Astrocyte (in vitro differentiated cells and primary cell): ENCODE measurements around the gene DCDC1. TPM values are rescaled to one million over a fixed set of nuclear protein-coding genes. Genes with fewer than 3 reads are reported as not detected.

ENCODE experiments used
- DNase-seq: peaks from one replicate; pipeline ENCODE4 v3.0.0-alpha.2; 2010; ENCODE audit warnings: low read depth
- FAIRE-seq: peaks from 2 replicates; lab custom pipeline; 2011; peaks lifted over from hg19 to GRCh38; lab: Jason Lieb, UNC
- H2AFZ ChIP-seq: 2 replicates; pipeline ENCODE4 v1.6.0; 2012; ENCODE audit warnings: low read depth, low read length, inconsistent platforms
- H3K27ac ChIP-seq: 2 replicates; pipeline ENCODE4 v1.5.1; 2011; ENCODE audit warnings: low read depth, low read length, inconsistent platforms
- H3K27me3 ChIP-seq: 2 replicates; pipeline ENCODE4 v1.6.0; 2011; ENCODE audit warnings: low read length, inconsistent platforms; ENCODE audit not compliant: insufficient read depth
- H3K36me3 ChIP-seq: 2 replicates; pipeline ENCODE4 v1.5.1; 2011; ENCODE audit warnings: low read length, inconsistent platforms; ENCODE audit not compliant: insufficient read depth
- H3K4me1 ChIP-seq: 2 replicates; pipeline ENCODE4 v1.5.1; 2011; ENCODE audit warnings: low read length, inconsistent platforms; ENCODE audit not compliant: insufficient read depth
- H3K4me2 ChIP-seq: 2 replicates; pipeline ENCODE4 v1.6.0; 2012; ENCODE audit warnings: low read length, inconsistent platforms
- H3K4me3 ChIP-seq: 2 replicates; pipeline ENCODE4 v1.5.1; 2011; ENCODE audit warnings: low read depth, mild to moderate bottlenecking, low read length, inconsistent platforms; ENCODE audit not compliant: insufficient read depth
- H3K79me2 ChIP-seq: 2 replicates; pipeline ENCODE4 v1.6.0; 2012; ENCODE audit warnings: mild to moderate bottlenecking, low read length, inconsistent platforms; ENCODE audit not compliant: insufficient read depth
- H3K9ac ChIP-seq: 2 replicates; pipeline ENCODE4 v1.6.0; 2012; ENCODE audit warnings: mild to moderate bottlenecking, low read length, inconsistent platforms
- H3K9me3 ChIP-seq: 2 replicates; pipeline ENCODE4 v1.5.1; 2012; ENCODE audit warnings: low read depth, mild to moderate bottlenecking, low read length, inconsistent platforms; ENCODE audit not compliant: insufficient read depth
- H4K20me1 ChIP-seq: 2 replicates; pipeline ENCODE4 v1.6.0; 2012; ENCODE audit warnings: low read length, inconsistent platforms; ENCODE audit not compliant: insufficient read depth
- H3K27ac Mint-ChIP-seq: one replicate; pipeline ENCODE4 v1.8.0; 2021; ENCODE audit warnings: mild to moderate bottlenecking, mixed read lengths; ENCODE audit not compliant: unreplicated experiment
- H3K27me3 Mint-ChIP-seq: one replicate; pipeline ENCODE4 v1.8.0; 2021; ENCODE audit warnings: low read depth, mixed read lengths; ENCODE audit not compliant: unreplicated experiment
- H3K36me3 Mint-ChIP-seq: one replicate; pipeline ENCODE4 v1.8.0; 2021; ENCODE audit warnings: low read depth, mixed read lengths; ENCODE audit not compliant: unreplicated experiment
- H3K4me1 Mint-ChIP-seq: one replicate; pipeline ENCODE4 v1.8.0; 2021; ENCODE audit warnings: low read depth, mixed read lengths; ENCODE audit not compliant: unreplicated experiment
- H3K4me3 Mint-ChIP-seq: one replicate; pipeline ENCODE4 v1.8.0; 2021; ENCODE audit warnings: mild to moderate bottlenecking, moderate library complexity, mixed read lengths; ENCODE audit not compliant: unreplicated experiment
- H3K9me3 Mint-ChIP-seq: one replicate; pipeline ENCODE4 v1.8.0; 2021; ENCODE audit warnings: mild to moderate bottlenecking, mixed read lengths; ENCODE audit not compliant: unreplicated experiment
- EZH2 ChIP-seq: IDR thresholded peaks from 2 replicates; pipeline ENCODE4 v1.6.1; 2012; ENCODE audit warnings: mild to moderate bottlenecking, low read length, inconsistent platforms; ENCODE audit not compliant: insufficient read depth
- total RNA-seq: library from RNA; stranded (reverse); gene quantifications from 2 replicates; pipeline ENCODE4 v1.2.1, GENCODE V29; 2021
- TF ChIP-seq, protein P1 (sequence below): IDR thresholded peaks from 2 replicates; pipeline ENCODE4 v1.5.1; 2011; ENCODE audit warnings: low read depth, mild to moderate bottlenecking, inconsistent platforms, low read length, moderate library complexity; ENCODE audit not compliant: insufficient read depth

DCDC1 gene
- total RNA-seq, 1 donor from 2014 or later, result 1.4 TPM

GRCh38 chr11:30860146-30860545 is 509.4 kb downstream of the DCDC1 start:
- Histone ChIP-seq H4K20me1 (no peaks in the 10 kb centered on the region), H3K9ac (no peak overlapping the region), H3K4me2 (no peak overlapping the region), H3K27ac (no peak overlapping the region), H3K4me3 (no peak overlapping the region), H3K27me3 (peaks cover 2% of the 10 kb centered on the region), H2AFZ (no peak overlapping the region), H3K79me2 (no peaks in the 10 kb centered on the region), H3K36me3 (no peaks in the 10 kb centered on the region), H3K4me1 (no peaks in the 10 kb centered on the region), H3K9me3 (no peaks in the 10 kb centered on the region)
- TF ChIP-seq, protein P1, sequence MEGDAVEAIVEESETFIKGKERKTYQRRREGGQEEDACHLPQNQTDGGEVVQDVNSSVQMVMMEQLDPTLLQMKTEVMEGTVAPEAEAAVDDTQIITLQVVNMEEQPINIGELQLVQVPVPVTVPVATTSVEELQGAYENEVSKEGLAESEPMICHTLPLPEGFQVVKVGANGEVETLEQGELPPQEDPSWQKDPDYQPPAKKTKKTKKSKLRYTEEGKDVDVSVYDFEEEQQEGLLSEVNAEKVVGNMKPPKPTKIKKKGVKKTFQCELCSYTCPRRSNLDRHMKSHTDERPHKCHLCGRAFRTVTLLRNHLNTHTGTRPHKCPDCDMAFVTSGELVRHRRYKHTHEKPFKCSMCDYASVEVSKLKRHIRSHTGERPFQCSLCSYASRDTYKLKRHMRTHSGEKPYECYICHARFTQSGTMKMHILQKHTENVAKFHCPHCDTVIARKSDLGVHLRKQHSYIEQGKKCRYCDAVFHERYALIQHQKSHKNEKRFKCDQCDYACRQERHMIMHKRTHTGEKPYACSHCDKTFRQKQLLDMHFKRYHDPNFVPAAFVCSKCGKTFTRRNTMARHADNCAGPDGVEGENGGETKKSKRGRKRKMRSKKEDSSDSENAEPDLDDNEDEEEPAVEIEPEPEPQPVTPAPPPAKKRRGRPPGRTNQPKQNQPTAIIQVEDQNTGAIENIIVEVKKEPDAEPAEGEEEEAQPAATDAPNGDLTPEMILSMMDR, result no peak
- no peak for TF ChIP-seq EZH2
- H3K27me3 Mint-ChIP-seq, result peaks cover 4% of the 10 kb centered on the region
- H3K9me3 Mint-ChIP-seq, result no peaks in the 10 kb centered on the region
- no peaks in the 10 kb centered on the region for H3K4me1 Mint-ChIP-seq
- no peak overlapping the region for H3K27ac Mint-ChIP-seq
- FAIRE-seq (no peak), DNase-seq (no peak)
- H3K36me3 Mint-ChIP-seq, result no peaks in the 10 kb centered on the region
- H3K4me3 Mint-ChIP-seq, result no peak overlapping the region

GRCh38 chr11:30859669-30860068 is 509.9 kb downstream of the DCDC1 start:
- no peak for FAIRE-seq
- TF ChIP-seq, protein P1, result no peak
- no peak for TF ChIP-seq EZH2
- H3K4me3 ChIP-seq, result no peak overlapping the region
- no peaks in the 10 kb centered on the region for H3K9me3 ChIP-seq
- H3K36me3 ChIP-seq, result no peaks in the 10 kb centered on the region
- no peak overlapping the region for H3K9ac ChIP-seq
- DNase-seq, result no peak
- H3K27ac ChIP-seq, result no peak overlapping the region
- no peak overlapping the region for H2AFZ ChIP-seq
- no peak overlapping the region for H3K27ac Mint-ChIP-seq
- H3K4me1 ChIP-seq, result no peaks in the 10 kb centered on the region
- no peaks in the 10 kb centered on the region for H3K79me2 ChIP-seq
- no peak overlapping the region for H3K4me3 Mint-ChIP-seq
- no peak overlapping the region for H3K4me2 ChIP-seq
- H3K36me3 Mint-ChIP-seq, result no peaks in the 10 kb centered on the region
- peaks cover 2% of the 10 kb centered on the region for H3K27me3 ChIP-seq
- peaks cover 4% of the 10 kb centered on the region for H3K27me3 Mint-ChIP-seq
- H4K20me1 ChIP-seq, result no peaks in the 10 kb centered on the region
- no peaks in the 10 kb centered on the region for H3K9me3 Mint-ChIP-seq
- no peaks in the 10 kb centered on the region for H3K4me1 Mint-ChIP-seq

GRCh38 chr11:30855383-30856006 is 514.0 kb downstream of the DCDC1 start:
- H3K4me3 Mint-ChIP-seq, result no peak overlapping the region
- no peaks in the 10 kb centered on the region for H3K9me3 Mint-ChIP-seq
- H3K27me3 Mint-ChIP-seq, result peaks cover 9% of the 10 kb centered on the region
- Histone ChIP-seq H3K79me2 (no peaks in the 10 kb centered on the region), H3K9me3 (no peaks in the 10 kb centered on the region), H3K9ac (no peak overlapping the region), H2AFZ (no peak overlapping the region), H3K4me2 (no peak overlapping the region), H3K36me3 (no peaks in the 10 kb centered on the region), H3K4me1 (no peaks in the 10 kb centered on the region), H3K27ac (no peak overlapping the region), H3K4me3 (no peak overlapping the region), H3K27me3 (peaks cover 2% of the 10 kb centered on the region), H4K20me1 (no peaks in the 10 kb centered on the region)
- no peaks in the 10 kb centered on the region for H3K36me3 Mint-ChIP-seq
- DNase-seq (no peak), FAIRE-seq (no peak)
- TF ChIP-seq, protein P1, result peak; percentile 25
- no peak for TF ChIP-seq EZH2
- no peak overlapping the region for H3K27ac Mint-ChIP-seq
- peaks cover 2% of the 10 kb centered on the region for H3K4me1 Mint-ChIP-seq
